Activated naive CD8-positive, alpha-beta T cell treated with anti-CD3 and anti-CD28 coated beads, Interleukin-2, amount 50 U/mL, for 16 hours (primary cell): Measurements from ENCODE around the gene APMAP.

ENCODE experiments used
- DNase-seq: peaks from one replicate; pipeline ENCODE4 v3.0.0-alpha.2; 2020; ENCODE audit warnings: low read depth, low spot score

Gene APMAP

GRCh38 chr20:25025091-25025861 lies 32.7 kb upstream of the APMAP start:
- DNase-seq, result no peak

GRCh38 chr20:25024171-25024570 lies 31.6 kb upstream of the APMAP start:
- no peak for DNase-seq

GRCh38 chr20:25023356-25023755 lies 30.8 kb upstream of the APMAP start:
- no peak for DNase-seq

- no peak for DNase-seq
These were observed 30.1 kb upstream of the APMAP start for GRCh38 chr20:25022680-25023079.

- DNase-seq, result no peak
These were observed 28.8 kb upstream of the APMAP start for GRCh38 chr20:25021336-25021735.

- no peak for DNase-seq
These were observed 28.4 kb upstream of the APMAP start for GRCh38 chr20:25020901-25021301.

GRCh38 chr20:25020345-25020744 lies 27.8 kb upstream of the APMAP start:
- no peak for DNase-seq

GRCh38 chr20:25019381-25020155 lies 27.0 kb upstream of the APMAP start:
- no peak for DNase-seq

- DNase-seq, result no peak
These were observed 26.3 kb upstream of the APMAP start for GRCh38 chr20:25018841-25019240.

- no peak for DNase-seq
These were observed 25.9 kb upstream of the APMAP start for GRCh38 chr20:25018425-25018824.

GRCh38 chr20:25017257-25017803 lies 24.8 kb upstream of the APMAP start:
- no peak for DNase-seq

GRCh38 chr20:25016471-25016870 lies 23.9 kb upstream of the APMAP start:
- DNase-seq, result no peak

GRCh38 chr20:25015986-25016385 lies 23.4 kb upstream of the APMAP start:
- DNase-seq, result no peak

- no peak for DNase-seq
These were observed 22.3 kb upstream of the APMAP start for GRCh38 chr20:25014816-25015215.

- no peak for DNase-seq
These were observed 21.2 kb upstream of the APMAP start for GRCh38 chr20:25013478-25014380.

GRCh38 chr20:25012616-25013189 lies 20.2 kb upstream of the APMAP start:
- DNase-seq, result no peak

GRCh38 chr20:25011831-25012241 lies 19.3 kb upstream of the APMAP start:
- DNase-seq, result no peak

- no peak for DNase-seq
These were observed 18.7 kb upstream of the APMAP start for GRCh38 chr20:25011261-25011660.

GRCh38 chr20:25009218-25010145 lies 16.9 kb upstream of the APMAP start:
- DNase-seq, result no peak
